ENCODE measurements around the gene AOC3.
"Not testable (repeated sequence)": the region's sequence is repeated elsewhere in the genome, so short reads cannot be mapped to it uniquely, and the experiment has no call there.

AOC3 gene

GRCh38 chr17:42872251-42872965 lies 21.4 kb downstream of the AOC3 start:
- no peaks in the 10 kb centered on the region for H3K9me3 Mint-ChIP-seq (ENCODE audit: low read depth)
- peaks cover 3% of the 10 kb centered on the region for H3K36me3 Mint-ChIP-seq
- H3K27ac Mint-ChIP-seq: no peak overlapping the region
- H3K4me3 Mint-ChIP-seq: no peak overlapping the region
- H3K4me1 Mint-ChIP-seq (ENCODE audit: low read depth): no peaks in the 10 kb centered on the region
- peaks cover 7% of the 10 kb centered on the region for H3K27me3 Mint-ChIP-seq

GRCh38 chr17:42873315-42873714 lies 22.3 kb downstream of the AOC3 start:
- Mint-ChIP-seq H3K27ac (no peak overlapping the region), H3K36me3 (peaks cover 3% of the 10 kb centered on the region), H3K4me1 (ENCODE audit: low read depth) (no peaks in the 10 kb centered on the region)

DNA sequence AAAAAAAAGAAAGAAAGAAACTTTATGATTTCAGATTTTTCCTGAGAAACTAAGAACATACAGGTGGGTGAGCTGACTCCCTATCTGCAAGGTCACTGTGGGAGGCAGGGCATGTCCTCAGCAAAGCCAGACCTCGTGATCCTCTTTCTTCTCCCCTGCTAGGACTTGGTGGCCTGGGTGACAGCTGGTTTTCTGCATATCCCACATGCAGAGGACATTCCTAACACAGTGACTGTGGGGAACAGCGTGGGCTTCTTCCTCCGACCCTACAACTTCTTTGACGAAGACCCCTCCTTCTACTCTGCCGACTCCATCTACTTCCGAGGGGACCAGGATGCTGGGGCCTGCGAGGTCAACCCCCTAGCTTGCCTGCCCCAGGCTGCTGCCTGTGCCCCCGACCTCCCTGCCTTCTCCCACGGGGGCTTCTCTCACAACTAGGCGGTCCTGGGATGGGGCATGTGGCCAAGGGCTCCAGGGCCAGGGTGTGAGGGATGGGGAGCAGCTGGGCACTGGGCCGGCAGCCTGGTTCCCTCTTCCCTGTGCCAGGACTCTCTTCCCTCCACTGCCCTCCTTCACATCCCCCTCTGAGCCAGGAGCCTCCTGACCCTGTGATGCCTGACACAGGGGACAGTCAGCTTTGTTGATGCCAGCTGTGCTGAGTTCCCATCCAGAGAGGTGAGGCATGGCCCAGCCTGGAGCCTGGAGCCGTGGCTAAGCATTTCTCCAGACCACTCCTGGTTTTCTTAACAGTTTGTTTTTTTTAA lies 23.1 kb downstream of the AOC3 start:
- H3K27me3 Mint-ChIP-seq; H3K27ac Mint-ChIP-seq; H3K4me1 Mint-ChIP-seq (ENCODE audit: low read depth); H3K4me3 Mint-ChIP-seq; H3K9me3 Mint-ChIP-seq (ENCODE audit: low read depth); H3K36me3 Mint-ChIP-seq: not testable (repeated sequence)

More at GRCh38 chr17:42873315-42873714, 22.3 kb downstream of the AOC3 start:
- no peaks in the 10 kb centered on the region for H3K9me3 Mint-ChIP-seq (ENCODE audit: low read depth)
- no peak overlapping the region for H3K4me3 Mint-ChIP-seq
- peaks cover 6% of the 10 kb centered on the region for H3K27me3 Mint-ChIP-seq

DNA sequence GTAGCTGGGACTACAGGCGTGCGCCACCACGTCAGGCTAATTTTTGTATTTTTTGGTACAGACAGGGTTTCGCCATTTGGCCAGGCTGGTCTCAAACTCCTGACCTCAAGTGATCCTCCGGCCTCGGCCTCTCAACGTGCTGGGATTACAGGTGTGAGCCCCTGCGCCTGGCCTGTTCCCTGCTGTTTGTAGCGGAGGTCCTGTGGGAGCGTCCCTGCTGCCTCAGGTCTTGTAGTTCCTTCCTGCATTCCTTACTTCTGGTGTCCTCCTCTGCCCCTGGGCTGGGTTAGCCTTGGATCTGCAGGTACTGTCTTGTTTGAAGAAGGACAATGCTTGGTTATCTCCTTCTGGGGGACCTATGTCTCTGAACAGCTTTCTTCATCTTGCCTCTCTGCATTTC lies 26.0 kb downstream of the AOC3 start:
- Mint-ChIP-seq H3K36me3 (no peaks in the 10 kb centered on the region), H3K9me3 (ENCODE audit: low read depth) (no peaks in the 10 kb centered on the region), H3K4me1 (ENCODE audit: low read depth) (no peaks in the 10 kb centered on the region), H3K27ac (no peak overlapping the region), H3K27me3 (peaks cover 4% of the 10 kb centered on the region), H3K4me3 (no peak overlapping the region)

- Mint-ChIP-seq H3K4me1 (ENCODE audit: low read depth) (no peaks in the 10 kb centered on the region), H3K9me3 (ENCODE audit: low read depth) (no peaks in the 10 kb centered on the region), H3K27ac (no peak overlapping the region), H3K36me3 (no peaks in the 10 kb centered on the region), H3K27me3 (peaks cover 4% of the 10 kb centered on the region), H3K4me3 (no peak overlapping the region)
Observed at GRCh38 chr17:42878123-42878880, 27.3 kb downstream of the AOC3 start.

GRCh38 chr17:42878924-42879595 lies 28.1 kb downstream of the AOC3 start:
- Mint-ChIP-seq H3K27me3 (peaks cover 4% of the 10 kb centered on the region), H3K36me3 (no peaks in the 10 kb centered on the region), H3K27ac (no peak overlapping the region), H3K4me3 (no peak overlapping the region), H3K9me3 (ENCODE audit: low read depth) (no peaks in the 10 kb centered on the region), H3K4me1 (ENCODE audit: low read depth) (no peaks in the 10 kb centered on the region)

- H3K4me3 Mint-ChIP-seq: no peak overlapping the region
- no peaks in the 10 kb centered on the region for H3K4me1 Mint-ChIP-seq (ENCODE audit: low read depth)
- H3K27ac Mint-ChIP-seq: no peak overlapping the region
- H3K9me3 Mint-ChIP-seq (ENCODE audit: low read depth): no peaks in the 10 kb centered on the region
- H3K36me3 Mint-ChIP-seq: no peaks in the 10 kb centered on the region
- peaks cover 4% of the 10 kb centered on the region for H3K27me3 Mint-ChIP-seq
Observed at GRCh38 chr17:42879596-42879985, 28.6 kb downstream of the AOC3 start.

- Mint-ChIP-seq H3K27me3 (peaks cover 4% of the 10 kb centered on the region), H3K4me1 (ENCODE audit: low read depth) (no peaks in the 10 kb centered on the region), H3K9me3 (ENCODE audit: low read depth) (no peaks in the 10 kb centered on the region), H3K27ac (no peak overlapping the region), H3K4me3 (no peak overlapping the region), H3K36me3 (no peaks in the 10 kb centered on the region)
Observed at GRCh38 chr17:42880776-42881310, 29.8 kb downstream of the AOC3 start.

- not testable (repeated sequence) for H3K4me1 Mint-ChIP-seq (ENCODE audit: low read depth); H3K4me3 Mint-ChIP-seq; H3K9me3 Mint-ChIP-seq (ENCODE audit: low read depth); H3K27me3 Mint-ChIP-seq; H3K36me3 Mint-ChIP-seq; H3K27ac Mint-ChIP-seq
Observed at GRCh38 chr17:42881706-42882105, 30.7 kb downstream of the AOC3 start.

GRCh38 chr17:42882166-42882565 lies 31.2 kb downstream of the AOC3 start:
- H3K9me3 Mint-ChIP-seq (ENCODE audit: low read depth): no peaks in the 10 kb centered on the region
- H3K4me1 Mint-ChIP-seq (ENCODE audit: low read depth): no peaks in the 10 kb centered on the region
- no peaks in the 10 kb centered on the region for H3K36me3 Mint-ChIP-seq
- H3K27ac Mint-ChIP-seq: no peak overlapping the region
- peaks cover 7% of the 10 kb centered on the region for H3K27me3 Mint-ChIP-seq
- H3K4me3 Mint-ChIP-seq: no peak overlapping the region

- Mint-ChIP-seq H3K27me3 (peaks cover 4% of the 10 kb centered on the region), H3K4me1 (ENCODE audit: low read depth) (no peaks in the 10 kb centered on the region), H3K4me3 (no peak overlapping the region), H3K36me3 (no peaks in the 10 kb centered on the region), H3K9me3 (ENCODE audit: low read depth) (no peaks in the 10 kb centered on the region), H3K27ac (no peak overlapping the region)
Observed at GRCh38 chr17:42883802-42884558, 33.0 kb downstream of the AOC3 start.

- not testable (repeated sequence) for H3K27ac Mint-ChIP-seq; H3K36me3 Mint-ChIP-seq; H3K4me3 Mint-ChIP-seq; H3K9me3 Mint-ChIP-seq (ENCODE audit: low read depth); H3K4me1 Mint-ChIP-seq (ENCODE audit: low read depth); H3K27me3 Mint-ChIP-seq
Observed at GRCh38 chr17:42885806-42886205, 34.8 kb downstream of the AOC3 start.

DNA sequence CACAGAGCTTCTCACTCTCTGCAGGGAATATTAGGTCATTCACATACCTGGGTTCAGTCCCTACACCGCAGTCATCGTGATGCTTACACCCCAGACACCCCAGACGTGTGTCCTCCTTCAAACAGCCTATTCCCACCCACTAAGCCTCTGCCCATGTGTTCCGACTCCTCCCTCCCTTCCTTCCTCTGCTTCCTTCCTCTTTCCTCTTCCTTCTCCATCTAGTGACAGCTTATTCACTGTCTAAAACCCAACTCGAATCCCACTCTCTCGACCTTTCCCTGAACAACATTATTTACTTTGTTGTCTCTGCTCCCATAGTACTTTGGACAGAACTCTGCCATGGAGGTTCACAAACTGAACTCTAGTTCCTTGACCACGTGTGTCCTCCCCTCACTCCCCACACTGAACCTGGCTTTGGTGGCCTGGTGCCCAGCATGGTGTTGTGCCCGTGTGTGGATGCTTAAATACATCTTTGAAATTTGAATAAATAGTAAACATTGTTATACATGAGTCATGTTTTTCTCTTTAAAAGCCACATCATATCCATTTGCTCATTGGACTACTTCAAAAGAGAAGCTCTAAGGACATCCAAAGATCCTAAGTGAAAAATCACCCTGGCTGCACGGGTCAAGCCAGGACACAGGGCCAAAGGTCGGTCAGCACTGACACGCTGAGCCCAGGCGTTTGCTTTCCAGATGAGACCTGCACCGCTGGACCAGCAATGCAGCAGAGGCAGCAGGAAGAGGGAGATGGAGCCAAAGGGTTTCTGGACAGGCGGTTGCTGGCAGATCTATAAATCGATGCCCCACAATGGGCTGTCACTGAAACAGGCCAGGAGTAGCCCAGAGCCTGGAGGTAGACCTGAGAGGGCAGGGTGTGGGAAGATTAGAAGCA lies 35.5 kb downstream of the AOC3 start:
- Mint-ChIP-seq H3K4me1 (ENCODE audit: low read depth) (no peaks in the 10 kb centered on the region), H3K36me3 (no peaks in the 10 kb centered on the region), H3K27me3 (peaks cover 4% of the 10 kb centered on the region), H3K4me3 (no peak overlapping the region), H3K27ac (no peak overlapping the region), H3K9me3 (ENCODE audit: low read depth) (no peaks in the 10 kb centered on the region)

Measured in activated naive CD8-positive, alpha-beta T cell (primary cell).